ENCODE data around the gene DDIT4. TPM values are rescaled to one million over a fixed set of nuclear protein-coding genes. Genes with fewer than 3 reads are reported as not detected.
A peak's percentile ranks its signal among the peaks of the same experiment; 100 is the strongest.

DDIT4 gene
- polyA plus RNA-seq, 3 donors: 26.1 to 611 (median 45.8) TPM

DNA sequence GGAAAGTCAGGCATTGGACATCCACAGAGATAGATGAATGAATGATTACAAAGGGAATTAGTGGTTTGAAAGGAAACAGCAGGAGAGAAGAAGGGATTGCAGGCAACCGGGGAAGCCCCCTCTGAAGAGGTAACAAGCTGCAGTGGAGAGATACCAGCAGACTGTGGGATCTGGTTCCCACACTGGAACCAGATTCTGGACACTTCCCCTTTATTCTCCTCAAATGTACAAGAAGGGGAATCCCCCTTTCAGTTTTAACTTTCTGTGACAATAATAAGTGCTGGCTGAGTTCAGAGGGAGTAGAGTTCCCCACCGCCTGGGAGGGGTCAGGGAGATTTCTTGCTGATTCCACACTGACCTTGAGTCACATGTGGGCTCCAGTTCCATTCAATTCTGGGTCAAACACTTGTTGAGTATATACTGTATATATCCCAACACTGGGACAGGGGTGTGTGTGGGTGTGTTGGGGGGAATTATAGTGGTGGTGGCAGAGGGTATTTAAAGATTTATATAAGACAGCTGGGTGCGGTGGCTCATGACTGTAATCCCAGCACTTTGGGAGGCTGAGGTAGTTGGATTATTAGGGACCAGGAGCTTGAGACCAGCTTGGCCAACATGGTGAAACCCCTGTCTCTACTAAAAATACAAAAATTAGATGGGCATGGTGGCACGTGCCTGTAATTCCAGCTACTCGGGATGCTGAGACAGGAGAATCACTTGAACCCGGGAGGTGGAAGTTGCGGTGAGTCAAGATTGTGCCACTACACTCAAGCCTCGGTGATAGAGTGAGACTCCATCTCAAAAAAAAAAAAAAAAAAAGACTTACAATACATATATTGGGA lies 16.5 kb upstream of the DDIT4 start:
- peaks cover 0 to 2% of the 10 kb centered on the region in 2 donors for H3K36me3 Mint-ChIP-seq
- Histone ChIP-seq H3K4me1 (ENCODE audit: control insufficient read depth in 1 of 2, insufficient read depth in 2 of 2, low read length in 2 of 2) (peaks cover 56 to 61% of the 10 kb centered on the region in 2 donors), H3K9me3 (replicated peaks in 1 of 2; ENCODE audit: control insufficient read depth in 1 of 2, insufficient read depth in 1 of 2, low read length in 2 of 2) (no peaks in the 10 kb centered on the region), H3K4me3 (replicated peaks in 1 of 3; ENCODE audit: low read depth in 2 of 3, low read length in 3 of 3) (no peak overlapping the region), H2AFZ (ENCODE audit: insufficient read depth, low read depth, low read length, poor library complexity, severe bottlenecking) (no peak overlapping the region), H3K9ac (ENCODE audit: insufficient read depth, low read length, poor library complexity, severe bottlenecking) (no peak overlapping the region), H3K27me3 (ENCODE audit: control insufficient read depth in 2 of 2, insufficient read depth in 2 of 2, low read length in 2 of 2) (no peaks in the 10 kb centered on the region), H3K36me3 (replicated peaks in 1 of 2; ENCODE audit: control insufficient read depth in 1 of 2, insufficient read depth in 2 of 2, low read length in 2 of 2) (no peaks in the 10 kb centered on the region), H3K4me2 (replicated peaks; ENCODE audit: extremely low read depth, low read length, poor library complexity, severe bottlenecking) (peak overlapping the region; percentile 17), H3K79me2 (ENCODE audit: insufficient read depth, low read length) (no peaks in the 10 kb centered on the region), H3K27ac (ENCODE audit: low read depth in 1 of 2, low read length in 2 of 2) (peak overlapping the region; percentile 2 to 70), H4K20me1 (ENCODE audit: insufficient read depth, low read length) (no peaks in the 10 kb centered on the region)
- H3K9me3 Mint-ChIP-seq: no peaks in the 10 kb centered on the region
- peaks cover 51% of the 10 kb centered on the region for H3K4me1 Mint-ChIP-seq
- TF ChIP-seq, protein P1, sequence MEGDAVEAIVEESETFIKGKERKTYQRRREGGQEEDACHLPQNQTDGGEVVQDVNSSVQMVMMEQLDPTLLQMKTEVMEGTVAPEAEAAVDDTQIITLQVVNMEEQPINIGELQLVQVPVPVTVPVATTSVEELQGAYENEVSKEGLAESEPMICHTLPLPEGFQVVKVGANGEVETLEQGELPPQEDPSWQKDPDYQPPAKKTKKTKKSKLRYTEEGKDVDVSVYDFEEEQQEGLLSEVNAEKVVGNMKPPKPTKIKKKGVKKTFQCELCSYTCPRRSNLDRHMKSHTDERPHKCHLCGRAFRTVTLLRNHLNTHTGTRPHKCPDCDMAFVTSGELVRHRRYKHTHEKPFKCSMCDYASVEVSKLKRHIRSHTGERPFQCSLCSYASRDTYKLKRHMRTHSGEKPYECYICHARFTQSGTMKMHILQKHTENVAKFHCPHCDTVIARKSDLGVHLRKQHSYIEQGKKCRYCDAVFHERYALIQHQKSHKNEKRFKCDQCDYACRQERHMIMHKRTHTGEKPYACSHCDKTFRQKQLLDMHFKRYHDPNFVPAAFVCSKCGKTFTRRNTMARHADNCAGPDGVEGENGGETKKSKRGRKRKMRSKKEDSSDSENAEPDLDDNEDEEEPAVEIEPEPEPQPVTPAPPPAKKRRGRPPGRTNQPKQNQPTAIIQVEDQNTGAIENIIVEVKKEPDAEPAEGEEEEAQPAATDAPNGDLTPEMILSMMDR (IDR thresholded peaks at IDR 0.05): no peak
- H3K4me3 Mint-ChIP-seq: peak overlapping the region; percentile 31 to 76
- WGBS (ENCODE audit: insufficient coverage): 0% methylated on average over 1 of the region's 8 CpGs
- peak; percentile 86 to 97 (median 94) for DNase-seq
- peaks cover 1 to 2% (median 2%) of the 10 kb centered on the region in 3 donors for H3K27me3 Mint-ChIP-seq (ENCODE audit: low read depth in 3 of 3)
- peak overlapping the region; percentile 79 to 95 (median 90) for H3K27ac Mint-ChIP-seq
- intact Hi-C loops (cut with micrococcal nuclease): loop anchor here (2.0 to 5.0 kb wide), 4 partner anchors 16 to 80 kb away; partner anchors contain the start of genes ANAPC16 (in 1 of the 2), ASCC1 (in 1 of the 2) and DDIT4 (in 1 of the 2)

DNA sequence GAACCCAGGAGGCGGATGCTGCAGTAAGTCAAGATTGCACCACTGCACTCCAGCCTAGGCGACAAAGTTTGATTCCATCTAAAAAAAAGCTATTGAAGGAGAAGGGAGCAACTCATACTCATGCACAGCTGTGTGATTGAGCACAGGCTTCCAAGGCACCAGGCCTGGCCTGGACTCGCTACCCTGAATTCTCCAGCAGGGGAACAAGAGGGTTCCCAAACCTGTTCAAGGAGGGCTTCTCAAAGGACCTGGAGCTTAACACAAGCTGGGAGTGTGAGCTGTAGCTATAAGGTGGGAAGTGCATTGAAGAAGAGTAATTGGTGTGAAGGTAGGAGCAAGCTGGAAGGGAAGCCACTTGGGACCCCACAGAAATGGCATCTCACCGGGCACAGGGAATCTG lies 15.1 kb upstream of the DDIT4 start:
- peaks cover 56 to 61% of the 10 kb centered on the region in 2 donors for H3K4me1 ChIP-seq (ENCODE audit: control insufficient read depth in 1 of 2, insufficient read depth in 2 of 2, low read length in 2 of 2)
- intact Hi-C loops (cut with micrococcal nuclease): loop anchor here (5.0 kb wide), 3 partner anchors 34 to 79 kb away; partner anchors contain the start of genes ANAPC16 (in 1 of the 2) and ASCC1 (in 1 of the 2)
- no peaks in the 10 kb centered on the region for H3K9me3 Mint-ChIP-seq
- TF ChIP-seq, protein P1 (IDR thresholded peaks at IDR 0.05): no peak
- H3K79me2 ChIP-seq (ENCODE audit: insufficient read depth, low read length): no peaks in the 10 kb centered on the region
- DNase-seq: no peak
- no peaks in the 10 kb centered on the region for H4K20me1 ChIP-seq (ENCODE audit: insufficient read depth, low read length)
- H3K4me3 Mint-ChIP-seq: no peak overlapping the region
- H3K27ac Mint-ChIP-seq: peak overlapping the region in 2 of 7 donors; percentile 25 to 35
- no peak overlapping the region for H3K27ac ChIP-seq (ENCODE audit: low read depth in 1 of 2, low read length in 2 of 2)
- WGBS (ENCODE audit: insufficient coverage): 100% methylated on average over 4 of the region's 4 CpGs
- H3K36me3 Mint-ChIP-seq: peaks cover 0 to 2% of the 10 kb centered on the region in 2 donors
- peaks cover 1 to 2% (median 2%) of the 10 kb centered on the region in 3 donors for H3K27me3 Mint-ChIP-seq (ENCODE audit: low read depth in 3 of 3)
- no peak overlapping the region for H2AFZ ChIP-seq (ENCODE audit: insufficient read depth, low read depth, low read length, poor library complexity, severe bottlenecking)
- H3K27me3 ChIP-seq (ENCODE audit: control insufficient read depth in 2 of 2, insufficient read depth in 2 of 2, low read length in 2 of 2): no peaks in the 10 kb centered on the region
- H3K9me3 ChIP-seq (replicated peaks in 1 of 2; ENCODE audit: control insufficient read depth in 1 of 2, insufficient read depth in 1 of 2, low read length in 2 of 2): no peaks in the 10 kb centered on the region
- H3K4me3 ChIP-seq (replicated peaks in 1 of 3; ENCODE audit: low read depth in 2 of 3, low read length in 3 of 3): no peak overlapping the region
- H3K36me3 ChIP-seq (replicated peaks in 1 of 2; ENCODE audit: control insufficient read depth in 1 of 2, insufficient read depth in 2 of 2, low read length in 2 of 2): no peaks in the 10 kb centered on the region
- H3K9ac ChIP-seq (ENCODE audit: insufficient read depth, low read length, poor library complexity, severe bottlenecking): no peak overlapping the region
- H3K4me2 ChIP-seq (replicated peaks; ENCODE audit: extremely low read depth, low read length, poor library complexity, severe bottlenecking): no peak overlapping the region
- H3K4me1 Mint-ChIP-seq: peaks cover 54% of the 10 kb centered on the region
